Suprapubic skin (tissue), 4 donors: ENCODE data around the gene KIF13A. TPM values are rescaled to one million over a fixed set of nuclear protein-coding genes. Genes with fewer than 3 reads are reported as not detected.
"Not testable (repeated sequence)": the region's sequence is repeated elsewhere in the genome, so short reads cannot be mapped to it uniquely, and the experiment has no call there.

Experiments used
- DNase-seq, 2 donors: peaks; one replicate each; pipeline ENCODE4 v3.0.0-alpha.2; 2019; ENCODE audit warnings: low spot score in 2 of 2
- H3K27ac ChIP-seq: fragments of 200-600 bp; sonication (generic); one replicate; pipeline ENCODE4 v1.5.1; 2019
- H3K27me3 ChIP-seq: fragments of 200-600 bp; sonication (generic); one replicate; pipeline ENCODE4 v1.5.1; 2019
- H3K36me3 ChIP-seq: fragments of 200-600 bp; sonication (generic); one replicate; pipeline ENCODE4 v1.5.1; 2019
- H3K4me1 ChIP-seq: fragments of 200-600 bp; sonication (generic); one replicate; pipeline ENCODE4 v1.5.1; 2019
- H3K4me3 ChIP-seq: fragments of 200-600 bp; sonication (generic); one replicate; pipeline ENCODE4 v1.5.1; 2019; ENCODE audit warnings: mild to moderate bottlenecking
- H3K9me3 ChIP-seq: fragments of 200-600 bp; sonication (generic); one replicate; pipeline ENCODE4 v1.5.1; 2019
- EP300 ChIP-seq: sonication (generic); formaldehyde crosslinking; IDR thresholded peaks from one replicate; pipeline ENCODE4 v1.6.1; 2017; ENCODE audit warnings: antibody characterized with exemption
- POLR2A ChIP-seq, 2 donors: fragments of 450-650 bp; IDR thresholded peaks; one replicate each; pipeline ENCODE4 v1.6.1; 2017; ENCODE audit warnings: antibody characterized with exemption in 2 of 2, mild to moderate bottlenecking in 2 of 2, moderate library complexity in 2 of 2
- POLR2AphosphoS5 ChIP-seq, 3 donors: sonication (generic); formaldehyde crosslinking; IDR thresholded peaks; one replicate each; pipeline ENCODE4 v1.6.1; 2017; ENCODE audit warnings: antibody characterized with exemption in 3 of 3
- WGBS: methylation state at CpG from one replicate; pipeline ENCODE4 v1.1.5; 2018; 5-methylcytosine and 5-hydroxymethylcytosine counted together
- total RNA-seq, 4 donors: library from RNA; depleted of rRNA; stranded (reverse); fragments of >200 nt; gene quantifications; one replicate each; pipeline ENCODE4 v1.1.0, GENCODE V29; 2016
- TF ChIP-seq, protein P1 (sequence below), 2 donors: fragments of 200-600 bp in 1 of 2; fragments of 450-650 bp in 1 of 2; sonication (generic) in 1 of 2; IDR thresholded peaks; one replicate each; pipeline ENCODE4 v1.5.1; 2016 to 2019; ENCODE audit warnings: antibody characterized with exemption in 2 of 2, mild to moderate bottlenecking in 1 of 2, moderate library complexity in 1 of 2

KIF13A gene
- total RNA-seq, 4 donors from 2014 or later: 73.0 to 91.9 (median 78.9) TPM

DNA sequence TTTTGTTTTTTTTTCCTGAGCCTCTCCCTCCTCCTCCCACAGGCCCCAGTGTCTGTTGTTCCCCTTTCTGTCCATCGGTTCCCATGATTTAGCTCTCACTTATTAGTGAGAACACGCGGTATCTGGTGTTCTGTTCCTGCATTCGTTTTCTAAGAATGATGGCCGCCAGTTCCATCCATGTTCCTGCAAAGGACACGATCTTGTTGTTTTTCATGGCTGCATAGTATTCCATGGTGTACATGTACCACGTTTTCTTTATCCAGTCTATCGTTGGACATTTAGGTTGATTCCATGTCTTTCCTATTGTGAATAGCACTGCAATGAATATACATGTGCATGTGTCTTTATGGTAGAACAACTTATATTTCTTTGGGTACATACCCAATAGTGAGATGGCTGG lies 175.1 kb downstream of the KIF13A start:
- Histone ChIP-seq H3K4me3 (no peak overlapping the region), H3K9me3 (no peaks in the 10 kb centered on the region), H3K27me3 (no peaks in the 10 kb centered on the region), H3K4me1 (no peaks in the 10 kb centered on the region), H3K36me3 (peaks cover 50% of the 10 kb centered on the region), H3K27ac (no peak overlapping the region)
- no peak for DNase-seq
- 96% methylated on average over 8 of the region's 8 CpGs for WGBS
- no peak for TF ChIP-seq EP300
- TF ChIP-seq, protein P1, sequence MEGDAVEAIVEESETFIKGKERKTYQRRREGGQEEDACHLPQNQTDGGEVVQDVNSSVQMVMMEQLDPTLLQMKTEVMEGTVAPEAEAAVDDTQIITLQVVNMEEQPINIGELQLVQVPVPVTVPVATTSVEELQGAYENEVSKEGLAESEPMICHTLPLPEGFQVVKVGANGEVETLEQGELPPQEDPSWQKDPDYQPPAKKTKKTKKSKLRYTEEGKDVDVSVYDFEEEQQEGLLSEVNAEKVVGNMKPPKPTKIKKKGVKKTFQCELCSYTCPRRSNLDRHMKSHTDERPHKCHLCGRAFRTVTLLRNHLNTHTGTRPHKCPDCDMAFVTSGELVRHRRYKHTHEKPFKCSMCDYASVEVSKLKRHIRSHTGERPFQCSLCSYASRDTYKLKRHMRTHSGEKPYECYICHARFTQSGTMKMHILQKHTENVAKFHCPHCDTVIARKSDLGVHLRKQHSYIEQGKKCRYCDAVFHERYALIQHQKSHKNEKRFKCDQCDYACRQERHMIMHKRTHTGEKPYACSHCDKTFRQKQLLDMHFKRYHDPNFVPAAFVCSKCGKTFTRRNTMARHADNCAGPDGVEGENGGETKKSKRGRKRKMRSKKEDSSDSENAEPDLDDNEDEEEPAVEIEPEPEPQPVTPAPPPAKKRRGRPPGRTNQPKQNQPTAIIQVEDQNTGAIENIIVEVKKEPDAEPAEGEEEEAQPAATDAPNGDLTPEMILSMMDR (IDR thresholded peaks at IDR 0.05): no peak
- TF ChIP-seq POLR2A (IDR thresholded peaks at IDR 0.05): no peak
- TF ChIP-seq POLR2AphosphoS5 (IDR thresholded peaks at IDR 0.05): no peak

DNA sequence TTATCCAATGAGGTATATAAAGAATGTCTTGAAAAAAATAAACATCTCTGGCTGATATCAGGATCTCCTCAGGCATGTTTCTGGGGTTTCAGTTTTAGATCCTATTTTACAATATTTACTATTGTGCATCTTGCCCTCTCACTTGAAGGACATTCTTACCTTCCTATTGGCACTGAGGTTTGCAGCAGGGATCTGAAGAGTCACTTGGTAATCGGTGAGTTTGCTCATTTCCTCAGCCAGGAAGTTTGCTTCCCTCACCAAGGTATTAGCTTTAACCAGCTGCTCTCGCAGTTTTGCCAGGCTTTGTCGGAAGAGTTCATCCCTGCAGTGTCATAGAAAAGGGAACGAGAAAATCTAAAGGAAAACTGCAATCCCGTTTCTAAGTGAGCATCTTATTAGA lies 178.8 kb downstream of the KIF13A start:
- H3K36me3 ChIP-seq: peaks cover 43% of the 10 kb centered on the region
- no peaks in the 10 kb centered on the region for H3K4me1 ChIP-seq
- no peak for DNase-seq
- no peaks in the 10 kb centered on the region for H3K27me3 ChIP-seq
- WGBS: 84% methylated on average over 5 of the region's 5 CpGs
- H3K27ac ChIP-seq: no peak overlapping the region
- H3K4me3 ChIP-seq: no peak overlapping the region
- no peak for TF ChIP-seq EP300
- TF ChIP-seq, protein P1 (IDR thresholded peaks at IDR 0.05): no peak
- TF ChIP-seq POLR2AphosphoS5 (IDR thresholded peaks at IDR 0.05): no peak
- TF ChIP-seq POLR2A (IDR thresholded peaks at IDR 0.05): no peak
- no peaks in the 10 kb centered on the region for H3K9me3 ChIP-seq

DNA sequence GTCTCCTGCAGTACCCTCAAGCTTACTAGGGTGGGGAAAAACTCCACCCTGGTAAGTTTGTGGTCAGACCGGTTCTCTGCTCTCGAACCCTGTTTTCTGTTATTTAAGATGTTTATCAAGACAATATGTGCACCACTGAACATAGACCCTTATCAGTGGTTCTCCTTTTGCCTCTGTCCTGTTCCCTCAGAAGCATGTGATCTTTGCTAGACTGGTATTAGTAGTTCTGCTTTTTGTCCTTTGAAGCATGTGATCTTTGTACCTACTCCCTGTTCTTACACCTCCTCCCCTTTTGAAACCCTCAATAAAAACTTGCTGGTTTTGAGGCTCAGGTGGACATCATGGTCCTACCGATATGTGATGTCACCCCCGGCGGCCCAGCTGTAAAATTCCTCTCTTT lies 180.0 kb downstream of the KIF13A start:
- 88% methylated on average over 5 of the region's 5 CpGs for whole genome bisulfite sequencing
- not testable (repeated sequence) for DNase-seq, H3K27ac ChIP-seq, H3K4me3 ChIP-seq, H3K9me3 ChIP-seq, H3K27me3 ChIP-seq, H3K4me1 ChIP-seq
- peaks cover 40% of the 10 kb centered on the region for H3K36me3 ChIP-seq

DNA sequence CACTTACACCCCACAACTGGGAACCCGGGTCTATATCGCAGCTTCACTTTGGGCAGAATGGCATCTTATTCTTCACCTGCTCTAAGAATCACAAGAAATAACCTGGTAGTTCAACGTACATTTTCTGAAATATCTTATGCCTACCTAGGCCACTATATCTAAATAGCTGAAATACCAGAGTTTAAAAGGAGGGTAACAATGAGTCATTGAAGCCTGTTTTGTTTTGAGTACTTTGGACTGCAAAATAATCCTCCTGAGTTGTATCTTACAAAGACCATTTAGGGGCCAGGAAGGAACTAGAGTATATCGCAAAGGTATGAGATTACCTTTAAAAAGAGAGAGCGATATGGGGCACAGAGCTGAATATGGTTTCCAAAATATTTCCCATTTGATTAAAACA lies 184.0 kb downstream of the KIF13A start:
- H3K27ac ChIP-seq: no peak overlapping the region
- 96% methylated on average over 5 of the region's 5 CpGs for WGBS
- peaks cover 59% of the 10 kb centered on the region for H3K36me3 ChIP-seq

DNA sequence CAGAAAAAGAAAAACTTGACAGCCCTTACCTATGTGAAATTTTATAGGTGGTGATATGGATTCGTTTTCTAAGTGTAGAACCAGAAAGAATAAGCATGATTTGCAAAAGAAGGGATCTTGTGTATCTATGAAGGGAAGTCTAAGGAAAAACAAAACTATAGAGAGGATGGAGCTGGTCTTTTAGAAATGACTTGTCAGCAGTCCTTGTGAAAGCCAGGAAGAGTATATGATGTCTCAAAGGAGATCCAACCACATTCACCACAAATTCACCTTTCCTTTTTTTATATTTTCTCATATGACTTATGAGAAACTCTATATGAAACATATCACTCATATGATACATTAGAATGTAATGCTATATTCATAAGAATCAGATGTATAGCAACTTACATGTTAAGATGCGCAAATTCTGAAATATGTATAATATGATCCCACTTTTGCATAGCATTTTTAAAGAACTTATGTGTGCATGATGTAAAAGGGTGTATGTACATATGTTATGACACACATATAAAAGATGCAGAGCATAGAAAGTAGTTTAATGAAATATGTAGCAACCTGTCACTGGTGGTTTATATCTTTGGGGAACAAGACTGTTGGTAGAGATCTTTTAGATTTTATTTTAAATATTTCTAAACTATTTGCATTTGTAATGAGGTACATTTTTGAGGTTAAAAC lies 188.8 kb downstream of the KIF13A start:
- Histone ChIP-seq H3K9me3 (no peaks in the 10 kb centered on the region), H3K4me3 (no peak overlapping the region), H3K4me1 (no peaks in the 10 kb centered on the region), H3K27ac (no peak overlapping the region), H3K27me3 (no peaks in the 10 kb centered on the region), H3K36me3 (peaks cover 87% of the 10 kb centered on the region)
- TF ChIP-seq EP300 (no peak), POLR2A (IDR thresholded peaks at IDR 0.05) (no peak), POLR2AphosphoS5 (IDR thresholded peaks at IDR 0.05) (no peak)
- TF ChIP-seq, protein P1 (IDR thresholded peaks at IDR 0.05): no peak
- DNase-seq: no peak
- 82% methylated on average over 2 of the region's 2 CpGs for WGBS

More for the DNA sequence above, 184.0 kb downstream of the KIF13A start:
- no peaks in the 10 kb centered on the region for H3K9me3 ChIP-seq
- H3K4me3 ChIP-seq: no peak overlapping the region
- H3K4me1 ChIP-seq: no peaks in the 10 kb centered on the region
- TF ChIP-seq POLR2AphosphoS5 (IDR thresholded peaks at IDR 0.05): no peak
- TF ChIP-seq POLR2A (IDR thresholded peaks at IDR 0.05): no peak
- TF ChIP-seq, protein P1 (IDR thresholded peaks at IDR 0.05): no peak
- TF ChIP-seq EP300: no peak
- DNase-seq: no peak
- no peaks in the 10 kb centered on the region for H3K27me3 ChIP-seq

DNA sequence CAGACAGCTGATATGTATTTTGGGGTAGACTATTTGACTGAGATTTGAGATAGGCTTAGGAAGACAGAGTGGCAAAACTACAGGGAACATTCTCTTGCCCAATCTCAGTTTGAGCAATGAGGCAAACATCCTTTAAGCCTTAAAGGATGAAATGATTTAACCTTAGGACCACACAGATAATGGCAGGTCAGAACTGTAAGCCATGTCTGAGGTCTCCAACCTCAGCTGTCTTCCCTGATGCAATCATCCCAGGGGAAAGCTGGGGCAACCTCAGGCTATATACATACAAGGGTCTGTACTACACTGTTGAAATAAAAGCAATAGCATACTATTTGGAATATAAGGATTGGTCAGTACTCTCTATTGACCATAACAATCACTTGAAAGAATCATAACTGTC lies 196.9 kb downstream of the KIF13A start:
- H3K27ac ChIP-seq: no peak overlapping the region
- no peak overlapping the region for H3K4me3 ChIP-seq
- H3K36me3 ChIP-seq: peaks cover 76% of the 10 kb centered on the region
- H3K4me1 ChIP-seq: no peaks in the 10 kb centered on the region
- H3K9me3 ChIP-seq: no peaks in the 10 kb centered on the region
- no peak for DNase-seq
- no peak for TF ChIP-seq POLR2A (IDR thresholded peaks at IDR 0.05)
- TF ChIP-seq, protein P1 (IDR thresholded peaks at IDR 0.05): no peak
- no peak for TF ChIP-seq EP300
- no peaks in the 10 kb centered on the region for H3K27me3 ChIP-seq
